Measurements from ENCODE around the gene GRID1.

DNA sequence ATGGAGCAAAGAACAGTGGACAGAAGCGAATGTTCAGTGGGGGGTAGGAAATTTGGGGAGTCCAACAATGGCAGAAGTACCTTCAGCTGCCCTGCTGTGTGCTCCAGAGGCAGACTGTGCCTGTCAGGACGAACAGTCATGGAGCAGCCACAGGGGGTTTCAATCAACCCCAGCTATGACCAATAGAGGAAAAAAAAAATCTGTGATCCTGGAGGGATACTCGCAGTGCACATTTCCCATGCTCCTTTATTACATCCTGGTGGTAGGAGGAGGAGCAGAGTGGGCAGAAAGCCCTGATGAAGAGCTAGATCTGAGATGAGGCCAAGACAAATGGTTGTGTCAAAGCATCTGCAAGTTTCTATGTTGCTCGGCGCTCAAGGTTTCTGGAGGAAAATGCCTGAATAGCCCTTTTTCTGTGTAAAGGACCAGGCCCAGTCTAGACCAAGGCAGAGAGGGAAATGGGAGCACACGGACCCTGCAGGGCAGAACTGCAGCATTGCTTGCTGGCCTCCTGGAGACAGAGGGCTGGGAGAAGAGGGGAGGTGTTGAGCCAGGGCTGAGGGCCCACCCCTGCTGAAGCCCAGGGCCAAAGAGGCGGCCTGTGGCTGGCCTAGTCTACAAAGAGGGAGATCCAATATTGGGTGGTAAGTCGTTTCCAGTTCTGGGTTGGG is 201.5 kb downstream of the GRID1 start:
- TF ChIP-seq, protein P1, sequence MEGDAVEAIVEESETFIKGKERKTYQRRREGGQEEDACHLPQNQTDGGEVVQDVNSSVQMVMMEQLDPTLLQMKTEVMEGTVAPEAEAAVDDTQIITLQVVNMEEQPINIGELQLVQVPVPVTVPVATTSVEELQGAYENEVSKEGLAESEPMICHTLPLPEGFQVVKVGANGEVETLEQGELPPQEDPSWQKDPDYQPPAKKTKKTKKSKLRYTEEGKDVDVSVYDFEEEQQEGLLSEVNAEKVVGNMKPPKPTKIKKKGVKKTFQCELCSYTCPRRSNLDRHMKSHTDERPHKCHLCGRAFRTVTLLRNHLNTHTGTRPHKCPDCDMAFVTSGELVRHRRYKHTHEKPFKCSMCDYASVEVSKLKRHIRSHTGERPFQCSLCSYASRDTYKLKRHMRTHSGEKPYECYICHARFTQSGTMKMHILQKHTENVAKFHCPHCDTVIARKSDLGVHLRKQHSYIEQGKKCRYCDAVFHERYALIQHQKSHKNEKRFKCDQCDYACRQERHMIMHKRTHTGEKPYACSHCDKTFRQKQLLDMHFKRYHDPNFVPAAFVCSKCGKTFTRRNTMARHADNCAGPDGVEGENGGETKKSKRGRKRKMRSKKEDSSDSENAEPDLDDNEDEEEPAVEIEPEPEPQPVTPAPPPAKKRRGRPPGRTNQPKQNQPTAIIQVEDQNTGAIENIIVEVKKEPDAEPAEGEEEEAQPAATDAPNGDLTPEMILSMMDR (IDR thresholded peaks at IDR 0.05; ENCODE audit: low read length) = no peak
- TF ChIP-seq EZH2 (optimal IDR thresholded peaks at IDR 0.05; ENCODE audit: low read depth, low read length) (no peak), EZH2phosphoT487 (IDR thresholded peaks at IDR 0.05; ENCODE audit: low read length) (no peak)
